Activated naive CD4-positive, alpha-beta T cell (primary cell): Measurements from ENCODE around the gene DGKZ.
A peak's percentile ranks its signal among the peaks of the same experiment; 100 is the strongest.
"Not testable (repeated sequence)": the region's sequence is repeated elsewhere in the genome, so short reads cannot be mapped to it uniquely, and the experiment has no call there.

Source experiments
- DNase-seq, 4 experiments: peaks; one replicate each; lab custom pipeline; 2025; lab: John Stamatoyannopoulos, UW

The DGKZ gene

DNA sequence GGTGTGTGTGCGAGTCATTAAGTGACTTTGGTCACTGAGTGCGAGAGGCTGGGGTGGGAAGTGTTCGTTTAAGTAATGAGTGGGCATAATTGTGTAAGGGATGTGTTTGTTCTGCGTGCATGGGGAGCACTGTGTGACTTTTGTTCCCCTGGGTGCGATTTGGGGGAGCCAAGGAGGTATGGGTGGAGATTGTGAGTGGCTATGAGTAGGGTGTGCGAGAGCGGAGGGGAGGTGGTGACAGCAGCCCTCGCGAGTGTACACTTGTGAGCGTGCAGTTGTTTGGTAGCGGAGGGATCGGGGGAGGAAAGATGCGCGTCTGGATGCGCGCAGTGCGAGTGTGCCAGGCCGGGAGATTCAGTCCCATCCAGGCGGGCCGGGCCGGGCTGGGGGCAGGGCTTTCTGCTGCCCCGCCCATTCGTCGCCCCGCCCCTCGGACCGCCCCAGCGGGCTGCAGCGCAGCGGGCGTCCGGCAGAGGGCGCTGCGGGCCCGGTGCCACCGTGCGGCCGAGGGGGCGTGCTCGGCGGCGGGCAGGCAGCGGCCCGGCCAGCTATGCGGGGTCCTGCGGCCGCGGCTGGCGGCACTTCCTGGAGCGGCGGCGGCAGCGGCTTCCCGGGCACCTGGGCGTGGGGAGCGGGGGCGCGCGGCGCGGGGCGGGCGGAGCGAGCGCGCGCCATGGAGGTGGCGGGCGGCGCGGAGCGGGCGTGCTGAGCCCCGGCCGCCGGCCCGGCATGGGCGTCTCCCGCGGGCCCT, at the start of gene DGKZ:
Gene DGKZ, plus strand, starts transcription at position 578 of the 751 bp plus-strand sequence. CDS start 197 bp downstream, outside the sequence.
- peak; percentile 69 to 90 (median 76) for DNase-seq

DNA sequence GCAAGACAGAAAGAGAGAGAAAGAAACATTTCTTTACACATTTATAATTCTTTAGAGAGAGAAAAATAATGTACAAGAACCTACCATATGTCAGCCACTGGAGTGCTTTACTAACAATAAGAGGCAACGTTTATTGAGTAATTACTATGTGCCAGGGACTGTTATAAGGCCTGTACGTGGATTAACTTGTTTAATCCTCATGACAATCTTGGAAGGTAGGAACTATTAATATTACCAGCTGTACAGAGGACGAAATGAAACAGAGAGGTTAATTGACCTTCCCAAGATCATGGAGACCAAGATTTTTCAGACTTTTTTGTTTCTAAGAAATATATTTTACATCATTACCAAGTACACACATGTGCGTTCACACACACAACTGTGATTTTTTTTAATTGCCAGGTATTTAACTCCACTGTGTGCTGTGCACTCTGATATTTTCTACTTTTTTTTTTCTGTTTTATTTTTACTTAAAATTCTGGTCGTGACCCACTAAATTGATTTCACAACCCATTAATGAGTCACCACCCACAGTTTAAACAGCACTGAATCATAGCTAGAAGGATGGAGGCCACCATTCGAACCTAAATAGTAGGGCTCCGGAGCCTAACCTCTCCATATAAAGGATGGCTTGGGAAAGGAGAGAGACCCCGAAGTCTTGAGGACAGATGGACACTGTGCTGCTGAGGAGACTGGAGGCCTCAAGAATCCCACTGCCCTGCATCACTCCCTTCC, 48.4 kb upstream of the DGKZ start:
- DNase-seq, result no peak

- no peak for DNase-seq
Measured at GRCh38 chr11:46299451-46299961, 47.8 kb upstream of the DGKZ start.

GRCh38 chr11:46300270-46300669, 47.0 kb upstream of the DGKZ start:
- no peak for DNase-seq

- no peak for DNase-seq
Measured at GRCh38 chr11:46302866-46303265, 44.4 kb upstream of the DGKZ start.

- not testable (repeated sequence) for DNase-seq
Measured at GRCh38 chr11:46304036-46304435, 43.2 kb upstream of the DGKZ start.

- no peak for DNase-seq
Measured at GRCh38 chr11:46304605-46305179, 42.6 kb upstream of the DGKZ start.

- no peak for DNase-seq
Measured at GRCh38 chr11:46305295-46305694, 42.0 kb upstream of the DGKZ start.

- DNase-seq, result no peak
Measured at GRCh38 chr11:46306296-46306853, 40.9 kb upstream of the DGKZ start.

- no peak for DNase-seq
Measured at GRCh38 chr11:46307369-46307768, 39.9 kb upstream of the DGKZ start.

DNA sequence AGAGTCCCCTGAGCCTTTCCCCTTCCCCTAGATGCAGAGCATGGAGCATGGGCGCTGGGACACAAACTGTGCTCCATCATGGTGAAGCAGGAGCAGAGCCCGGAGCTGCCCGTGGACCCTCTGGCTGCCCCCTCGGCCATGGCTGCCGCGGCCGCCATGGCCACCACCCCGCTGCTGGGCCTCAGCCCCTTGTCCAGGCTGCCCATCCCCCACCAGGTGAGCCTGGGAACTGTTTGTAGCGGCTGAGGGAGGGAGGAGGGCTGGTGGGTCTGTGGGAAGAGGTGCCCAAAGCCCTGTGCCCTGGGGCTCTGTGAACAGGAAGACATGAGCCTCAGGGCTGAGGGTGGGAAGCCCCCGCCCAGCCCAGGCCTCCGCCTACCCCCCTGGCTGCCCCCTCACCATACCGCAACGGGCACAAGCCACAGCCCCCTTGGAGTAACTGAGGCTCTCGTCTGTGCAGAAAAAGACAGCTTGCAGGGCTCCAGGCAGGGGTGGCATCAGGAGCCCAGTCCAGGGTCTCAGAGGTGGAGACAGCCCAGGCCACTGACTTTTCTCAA, 39.4 kb upstream of the DGKZ start:
- no peak for DNase-seq

DNA sequence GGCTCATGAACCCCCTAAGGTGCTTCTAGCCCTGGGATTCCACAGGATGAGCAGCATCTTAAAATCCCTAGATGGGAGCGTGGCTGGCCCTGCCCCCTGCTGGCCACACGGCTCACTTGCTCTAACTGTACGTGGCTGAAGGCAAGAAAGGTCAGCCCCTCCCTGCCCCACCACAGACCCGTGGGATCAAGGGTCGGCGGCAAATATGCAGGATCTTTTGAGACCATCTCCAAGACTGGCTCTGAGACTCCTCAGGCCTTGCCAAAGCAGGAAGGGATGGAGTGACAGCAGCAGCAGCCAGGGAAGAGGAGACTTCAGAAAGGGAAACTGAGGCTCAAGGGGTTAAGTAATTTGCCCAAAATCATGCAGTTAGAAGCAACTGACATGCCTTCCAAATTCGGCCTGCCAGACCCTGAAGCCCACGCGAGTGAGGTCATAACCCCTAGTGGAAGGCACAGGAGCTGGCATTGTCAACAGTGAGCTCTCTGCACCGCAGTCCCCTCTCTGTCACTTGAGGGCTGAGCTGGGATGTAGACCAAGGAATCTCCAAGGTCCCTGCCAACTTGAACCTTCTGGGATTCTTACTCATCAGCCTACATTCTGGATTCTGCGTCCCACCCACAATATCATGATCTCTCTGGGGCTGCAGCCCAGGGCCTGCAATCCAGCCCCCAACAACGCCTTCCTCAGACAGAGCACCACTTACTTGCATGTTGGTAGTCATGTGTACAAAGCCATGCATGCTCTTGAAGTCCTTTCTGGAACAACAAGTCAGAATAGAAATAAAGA, 38.4 kb upstream of the DGKZ start:
- peak; percentile 26 to 53 (median 48) for DNase-seq

DNA sequence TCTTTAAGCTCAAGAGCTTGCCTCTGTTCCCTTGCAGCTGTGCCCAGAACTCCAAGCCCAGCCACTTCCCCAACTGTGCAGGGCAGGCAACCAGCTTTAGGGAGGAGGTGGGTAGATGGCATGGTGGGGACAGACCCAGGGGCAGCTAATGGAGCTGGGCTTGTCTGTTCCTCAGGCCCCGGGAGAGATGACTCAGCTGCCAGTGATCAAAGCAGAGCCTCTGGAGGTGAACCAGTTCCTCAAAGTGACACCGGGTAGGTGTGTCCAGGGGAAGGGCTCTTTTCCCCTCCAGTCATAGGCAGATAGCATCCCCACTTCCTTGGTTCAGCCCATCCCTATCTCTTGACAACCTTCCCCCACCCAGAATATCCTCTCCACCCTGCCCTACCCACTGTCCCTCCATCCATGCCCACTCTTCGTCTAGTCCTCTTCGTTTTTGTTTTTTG, 37.4 kb upstream of the DGKZ start:
- no peak for DNase-seq

DNA sequence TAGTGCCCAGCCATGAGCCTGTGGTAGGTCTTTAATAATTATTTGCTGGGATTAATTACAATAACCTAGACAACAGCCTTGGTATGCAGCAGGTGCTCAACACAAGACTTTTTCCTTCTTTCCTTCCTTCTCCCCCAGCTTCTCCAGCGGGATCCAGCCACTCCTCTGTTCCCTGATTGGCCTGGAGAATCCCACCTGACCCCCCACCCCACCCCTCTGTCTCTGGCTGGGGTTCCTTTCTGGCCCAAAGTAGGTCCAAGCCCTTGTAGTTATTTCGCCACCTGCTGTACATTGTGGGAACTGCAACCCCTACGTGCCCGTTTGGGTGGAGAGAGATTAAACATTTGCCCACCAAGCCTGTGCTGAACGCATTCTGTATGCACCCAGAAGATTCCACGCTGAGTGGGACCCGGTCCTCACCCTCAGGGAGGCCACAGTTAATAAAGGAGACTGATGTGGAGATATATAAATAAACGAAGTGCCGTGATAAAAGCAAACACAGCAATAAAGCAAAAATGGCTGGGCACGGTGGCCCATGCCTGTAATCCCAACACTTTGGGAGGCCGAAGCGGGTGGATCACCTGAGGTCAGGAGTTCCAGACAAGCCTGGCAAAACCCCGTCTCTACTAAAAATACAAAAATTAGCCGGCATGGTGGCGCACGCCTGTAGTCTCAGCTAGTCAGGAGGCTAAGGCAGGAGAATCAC, 32.1 kb upstream of the DGKZ start:
- peak; percentile 31 to 68 (median 60) for DNase-seq

DNA sequence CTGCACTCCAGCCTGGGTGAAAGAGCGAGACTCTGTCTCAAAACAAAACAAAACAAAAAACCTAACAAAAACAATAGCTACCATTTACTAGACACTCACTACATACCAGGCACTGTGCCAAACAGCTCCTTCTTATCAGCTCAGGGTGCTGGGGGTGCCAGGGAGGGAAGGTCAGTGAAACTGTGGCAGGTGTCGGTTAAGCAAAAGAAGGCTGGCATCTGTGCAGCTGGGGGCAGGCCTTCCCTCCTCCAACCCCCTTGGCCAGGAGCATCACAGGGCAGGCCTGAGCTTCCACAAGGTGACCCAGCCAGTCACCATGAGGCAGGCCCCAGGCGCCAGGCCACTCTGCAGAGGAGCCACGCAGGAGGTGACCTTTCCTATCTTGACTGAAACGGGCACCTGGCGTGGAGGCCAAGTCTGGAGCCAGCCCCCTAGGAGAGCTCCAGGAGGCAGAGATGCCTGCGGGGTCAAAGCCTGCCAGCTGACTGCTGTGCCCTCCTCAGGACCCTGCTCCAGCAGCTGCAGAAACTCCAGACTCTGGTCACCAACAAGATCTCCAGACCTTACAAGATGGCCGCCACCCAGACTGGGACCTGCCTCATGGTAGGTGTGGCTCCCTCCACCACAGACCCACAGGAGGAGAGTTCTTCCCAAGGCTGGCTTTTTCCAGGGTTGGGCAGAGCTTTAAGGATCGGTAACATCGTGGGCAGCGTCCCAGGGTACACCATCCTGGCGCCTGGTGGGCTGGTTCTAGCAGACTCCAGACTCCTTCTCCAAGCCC, 31.3 kb upstream of the DGKZ start:
- no peak for DNase-seq

GRCh38 chr11:46319074-46319453, 28.2 kb upstream of the DGKZ start:
- no peak for DNase-seq

DNA sequence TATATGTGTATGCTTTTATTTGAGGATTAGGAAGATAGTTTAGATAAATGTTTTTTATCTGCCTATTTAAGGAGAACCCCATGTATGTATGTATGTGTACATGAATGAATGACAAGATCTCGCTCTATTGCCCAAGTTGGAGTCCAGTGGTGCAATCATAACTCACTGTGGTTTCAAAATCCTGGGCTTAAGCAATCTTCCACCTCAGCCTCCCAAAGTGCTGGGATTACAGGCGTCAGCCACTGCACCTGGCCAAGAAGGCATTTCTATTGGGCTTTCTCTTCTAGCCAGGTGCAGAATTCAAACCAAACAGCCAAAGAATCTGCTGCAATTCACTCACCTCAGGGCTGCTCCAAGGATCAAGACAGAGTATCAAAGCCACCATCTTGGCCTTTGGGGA, 25.5 kb upstream of the DGKZ start:
- DNase-seq, result no peak

DNA sequence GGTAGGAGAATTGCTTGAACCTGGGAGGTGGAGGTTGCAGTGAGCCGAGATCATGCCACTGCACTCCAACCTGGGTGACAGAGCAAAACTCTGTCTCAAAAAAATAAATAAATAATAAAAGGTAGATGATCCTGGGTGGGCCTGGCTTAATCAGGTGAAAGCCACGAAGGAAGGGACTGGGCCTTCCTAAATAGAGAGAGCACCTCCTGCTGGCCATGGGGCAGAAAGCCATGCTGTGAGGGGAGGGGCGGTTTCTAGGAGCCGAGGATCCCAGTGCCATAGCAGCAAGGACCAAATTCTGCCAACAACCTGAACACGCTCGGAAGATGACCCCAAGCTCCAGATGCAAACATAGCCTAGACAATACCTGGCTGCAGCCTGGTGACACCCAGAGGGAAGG, 24.5 kb upstream of the DGKZ start:
- no peak for DNase-seq

DNA sequence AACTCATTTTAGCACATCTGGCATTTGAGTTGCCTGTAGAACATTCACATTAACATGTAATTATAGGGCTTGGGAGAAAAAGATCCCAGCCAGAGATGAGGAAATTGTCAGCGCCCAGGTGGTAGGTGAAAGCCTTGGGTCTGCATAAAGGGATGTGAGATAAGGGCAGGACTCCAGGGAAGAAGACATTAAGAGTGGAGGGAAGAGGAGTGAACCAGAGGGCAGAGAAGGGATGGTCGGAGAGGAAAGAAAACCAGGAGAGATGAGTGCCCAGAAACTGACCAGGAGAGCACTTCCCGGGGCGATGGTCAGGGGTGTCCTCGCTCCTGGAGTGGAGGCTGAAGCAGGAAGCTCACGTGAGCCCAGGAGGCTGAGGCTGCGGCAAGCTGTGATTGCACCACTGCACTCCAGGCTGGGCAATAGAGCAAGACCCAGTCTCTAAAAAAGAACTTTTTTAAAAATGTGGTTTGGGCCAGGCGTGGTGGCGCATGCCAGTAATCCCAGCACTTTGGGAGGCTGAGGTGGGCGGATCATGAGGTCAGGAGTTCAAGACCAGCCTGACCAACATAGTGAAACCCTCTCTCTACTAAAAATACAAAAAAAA, 20.3 kb upstream of the DGKZ start:
- no peak for DNase-seq

DNA sequence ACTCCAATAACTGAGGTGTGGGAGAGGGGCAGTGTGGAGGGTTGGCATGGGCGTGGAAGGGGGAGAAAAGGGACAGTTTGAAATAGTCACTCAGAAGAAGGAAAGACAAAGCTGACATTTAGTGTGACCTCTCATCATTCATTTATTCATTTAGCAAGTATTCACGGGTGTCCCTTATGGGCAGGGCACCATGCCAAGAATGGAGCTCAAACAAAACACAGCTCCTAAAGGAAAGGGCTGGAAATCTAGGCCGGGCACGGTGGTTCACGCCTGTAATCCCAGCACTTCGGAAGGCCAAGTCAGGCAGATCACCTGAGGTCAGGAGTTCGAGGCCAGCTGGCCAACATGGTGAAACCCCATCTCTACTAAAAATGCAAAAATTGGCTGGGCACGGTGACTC, 19.4 kb upstream of the DGKZ start:
- DNase-seq, result no peak
